Epithelial cell of esophagus (primary cell): ENCODE data around the gene CKAP4.

ENCODE experiments used
- DNase-seq: peaks from one replicate; pipeline ENCODE4 v3.0.0; 2010; ENCODE audit warnings: low read depth
- H3K4me3 ChIP-seq: 2 replicates; pipeline ENCODE4 v1.5.1; 2011; ENCODE audit warnings: mild to moderate bottlenecking, low read length, control low read depth
- TF ChIP-seq, protein P1 (sequence below): IDR thresholded peaks from 2 replicates; pipeline ENCODE4 v1.5.1; 2011; ENCODE audit warnings: low read depth, mild to moderate bottlenecking, low read length, control low read depth, inconsistent platforms; ENCODE audit not compliant: insufficient read depth; ENCODE audit errors: missing control alignments

The CKAP4 gene

DNA sequence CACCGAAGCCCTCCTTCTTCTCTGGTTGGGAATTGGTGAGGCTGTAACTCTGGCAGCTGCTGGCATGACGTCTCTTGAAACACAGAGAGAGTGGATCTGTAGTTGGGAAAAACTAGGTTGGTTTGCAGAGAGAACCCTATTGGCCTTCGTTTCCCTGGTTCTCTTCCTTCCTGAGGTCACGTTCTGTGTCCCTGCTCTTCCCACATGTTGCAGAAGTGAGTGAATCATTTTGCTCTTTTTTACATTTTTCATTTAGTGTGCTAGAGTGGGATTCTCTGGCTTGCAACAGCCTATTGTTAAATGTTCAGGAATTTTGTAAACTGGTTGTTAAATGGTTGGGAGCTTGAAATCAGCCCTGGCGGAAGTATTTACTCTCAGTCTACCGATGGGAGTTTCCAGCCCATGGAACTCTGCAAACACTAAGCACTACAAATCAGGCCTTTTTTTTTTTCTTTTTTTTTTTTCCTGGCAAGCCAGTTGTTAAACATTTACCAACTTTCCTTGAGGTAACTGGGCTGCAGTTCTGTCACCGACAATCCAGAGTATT, 26.8 kb upstream of the CKAP4 start:
- TF ChIP-seq, protein P1, sequence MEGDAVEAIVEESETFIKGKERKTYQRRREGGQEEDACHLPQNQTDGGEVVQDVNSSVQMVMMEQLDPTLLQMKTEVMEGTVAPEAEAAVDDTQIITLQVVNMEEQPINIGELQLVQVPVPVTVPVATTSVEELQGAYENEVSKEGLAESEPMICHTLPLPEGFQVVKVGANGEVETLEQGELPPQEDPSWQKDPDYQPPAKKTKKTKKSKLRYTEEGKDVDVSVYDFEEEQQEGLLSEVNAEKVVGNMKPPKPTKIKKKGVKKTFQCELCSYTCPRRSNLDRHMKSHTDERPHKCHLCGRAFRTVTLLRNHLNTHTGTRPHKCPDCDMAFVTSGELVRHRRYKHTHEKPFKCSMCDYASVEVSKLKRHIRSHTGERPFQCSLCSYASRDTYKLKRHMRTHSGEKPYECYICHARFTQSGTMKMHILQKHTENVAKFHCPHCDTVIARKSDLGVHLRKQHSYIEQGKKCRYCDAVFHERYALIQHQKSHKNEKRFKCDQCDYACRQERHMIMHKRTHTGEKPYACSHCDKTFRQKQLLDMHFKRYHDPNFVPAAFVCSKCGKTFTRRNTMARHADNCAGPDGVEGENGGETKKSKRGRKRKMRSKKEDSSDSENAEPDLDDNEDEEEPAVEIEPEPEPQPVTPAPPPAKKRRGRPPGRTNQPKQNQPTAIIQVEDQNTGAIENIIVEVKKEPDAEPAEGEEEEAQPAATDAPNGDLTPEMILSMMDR = no peak
- H3K4me3 ChIP-seq = no peak overlapping the region
- no peak for DNase-seq

DNA sequence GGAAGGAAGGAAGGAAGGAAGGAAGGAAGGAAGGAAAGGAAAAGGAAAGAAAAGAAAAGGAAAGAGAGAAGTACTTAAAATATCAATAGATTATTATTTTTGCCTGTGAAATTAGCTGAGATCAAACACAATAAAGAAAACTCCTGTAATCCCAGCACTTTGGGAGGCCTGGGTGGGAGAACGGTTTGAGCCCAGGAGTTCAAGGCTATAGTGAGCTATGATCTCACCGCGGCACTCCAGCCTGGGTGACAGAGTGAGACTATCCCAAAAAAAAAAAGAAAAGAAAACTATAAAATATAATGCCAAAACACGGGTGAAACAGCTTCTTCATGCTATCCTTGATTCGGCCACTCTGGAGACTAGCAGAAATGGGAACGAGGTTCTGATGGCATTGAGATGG, 26.2 kb upstream of the CKAP4 start:
- no peak for DNase-seq
- H3K4me3 ChIP-seq = no peak overlapping the region
- TF ChIP-seq, protein P1 = no peak

DNA sequence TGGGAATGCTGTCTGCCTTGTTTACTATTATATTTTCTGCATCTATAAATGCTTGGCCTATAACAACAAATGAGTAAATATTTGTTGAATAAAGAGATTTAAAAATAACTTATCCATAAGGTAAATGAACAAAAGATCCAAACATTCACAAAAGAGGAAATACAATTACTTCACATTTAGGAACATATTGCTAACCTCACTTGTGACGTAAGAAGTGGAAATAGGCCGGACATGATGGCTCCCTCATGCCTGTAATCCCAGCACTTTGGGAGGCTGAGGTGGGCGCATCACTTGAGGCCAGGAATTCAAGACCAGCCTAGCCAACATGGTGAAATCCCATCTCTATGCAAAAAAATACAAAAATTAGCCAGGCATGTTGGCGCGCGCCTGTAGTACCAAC, 25.7 kb upstream of the CKAP4 start:
- H3K4me3 ChIP-seq = no peak overlapping the region
- TF ChIP-seq, protein P1 = no peak
- no peak for DNase-seq

DNA sequence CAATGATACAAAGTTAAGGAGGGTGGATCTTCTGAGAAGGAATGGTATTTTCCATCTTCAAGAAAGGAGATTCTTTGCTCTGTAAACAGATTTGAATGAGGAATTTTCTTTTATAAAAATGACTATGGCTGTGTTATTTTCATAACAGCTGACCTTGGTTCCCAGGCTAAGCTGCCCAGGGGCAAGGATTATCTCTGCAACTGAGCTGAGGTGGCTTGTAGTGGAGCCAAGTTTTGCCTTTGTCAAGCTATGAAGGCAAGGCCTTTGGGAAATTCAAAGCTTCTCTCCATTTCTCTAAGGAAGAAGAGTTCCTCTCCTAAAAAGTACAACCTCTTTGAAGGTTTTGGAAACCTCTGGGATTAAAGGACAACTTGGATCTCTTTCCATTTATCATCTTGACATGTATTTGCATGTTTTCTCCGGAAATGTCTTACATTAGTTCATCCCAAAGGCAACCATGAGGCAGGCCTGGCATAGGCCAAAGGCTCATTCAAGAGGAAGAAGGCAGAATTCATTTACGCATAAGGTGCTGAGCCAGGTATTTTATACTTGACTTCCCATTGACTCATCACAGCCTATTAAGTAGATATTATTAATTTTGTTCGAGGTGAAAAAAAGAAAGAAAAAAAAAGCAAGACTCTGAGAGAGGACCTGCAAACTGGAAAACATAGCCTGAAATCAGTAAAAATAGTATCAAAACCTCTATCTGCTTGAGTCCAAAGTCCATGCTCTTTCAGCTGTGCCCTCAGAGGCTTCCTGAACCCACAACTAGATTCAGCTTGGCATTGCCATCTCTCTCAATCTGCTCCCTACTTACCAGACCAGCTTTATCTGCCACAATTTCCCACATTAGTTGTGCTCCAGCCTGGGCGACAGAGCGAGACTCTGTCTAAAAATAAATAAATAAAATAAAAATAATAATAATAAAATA, 24.0 kb upstream of the CKAP4 start:
- H3K4me3 ChIP-seq = no peak overlapping the region
- TF ChIP-seq, protein P1 = no peak

DNA sequence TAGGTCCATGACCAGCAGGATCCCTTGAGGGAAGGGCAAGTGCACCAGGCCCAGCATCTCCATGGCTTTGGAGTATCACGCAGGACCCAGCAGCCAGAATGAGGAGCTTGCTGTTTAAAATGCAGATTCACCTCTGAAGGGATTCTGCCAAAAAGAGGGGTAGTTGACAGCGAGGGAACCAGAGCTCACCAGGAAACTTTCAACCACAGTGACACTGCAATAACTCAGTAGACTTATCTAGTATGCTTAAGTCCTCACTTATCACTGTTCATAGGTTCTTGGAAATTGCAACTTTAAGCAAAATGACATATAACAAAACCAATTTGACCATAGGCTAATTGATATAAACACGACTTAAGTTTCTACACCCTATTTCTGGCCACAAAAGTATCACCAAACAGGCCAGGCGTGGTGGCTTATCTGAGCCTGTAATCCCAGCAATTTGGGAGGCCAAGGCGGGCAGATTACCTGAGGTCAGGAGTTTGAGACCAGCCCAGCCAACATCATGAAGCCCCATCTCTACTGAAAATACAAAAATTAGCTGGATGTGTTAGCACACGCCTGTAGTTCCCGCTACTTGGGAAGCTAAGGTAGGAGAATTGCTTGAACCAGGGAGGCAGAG, 21.4 kb upstream of the CKAP4 start:
- no peak overlapping the region for H3K4me3 ChIP-seq
- TF ChIP-seq, protein P1 = no peak
- DNase-seq = no peak

More for the DNA sequence above, 24.0 kb upstream of the CKAP4 start:
- peak; percentile 76 for DNase-seq

DNA sequence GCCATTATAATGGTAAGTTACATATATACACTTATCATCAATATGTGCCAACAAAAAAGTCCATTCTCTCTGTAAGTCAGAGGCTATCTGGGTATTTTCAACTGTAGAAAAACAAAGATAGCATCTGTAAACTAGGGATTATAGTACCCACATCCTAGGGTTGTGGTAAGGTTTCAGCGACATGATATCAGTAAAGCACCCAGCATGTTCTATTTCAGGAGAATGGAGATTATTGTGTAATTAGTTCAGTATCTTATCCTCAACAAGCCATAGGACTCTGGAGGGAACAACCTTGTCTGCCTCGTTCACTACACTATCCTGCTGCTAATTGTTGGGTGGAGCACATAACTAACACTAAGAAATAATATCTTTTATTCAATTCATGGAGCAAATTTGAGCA, 19.7 kb upstream of the CKAP4 start:
- TF ChIP-seq, protein P1 = no peak
- DNase-seq = no peak
- no peak overlapping the region for H3K4me3 ChIP-seq

DNA sequence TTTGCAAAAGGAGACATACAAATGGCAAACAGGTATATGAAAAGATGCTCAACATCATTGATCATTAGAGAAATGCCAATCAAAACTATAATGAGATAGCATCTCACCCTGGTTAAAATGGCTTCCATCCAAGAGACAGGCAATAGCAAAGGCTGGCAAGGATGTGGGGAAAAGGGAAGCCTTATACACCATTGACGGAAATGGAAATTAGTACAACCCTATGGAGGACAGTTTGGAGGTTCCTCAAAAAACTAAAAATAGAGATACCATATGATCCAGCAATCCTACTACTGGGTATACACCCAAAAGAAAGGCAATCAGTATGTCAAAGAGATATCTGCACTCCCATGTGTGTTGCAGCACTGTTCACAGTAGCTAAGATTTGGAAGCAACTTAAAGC, 17.3 kb upstream of the CKAP4 start:
- no peak for DNase-seq
- TF ChIP-seq, protein P1 = no peak
- H3K4me3 ChIP-seq = no peak overlapping the region
